ENCODE data around the gene RPL21.

DNA sequence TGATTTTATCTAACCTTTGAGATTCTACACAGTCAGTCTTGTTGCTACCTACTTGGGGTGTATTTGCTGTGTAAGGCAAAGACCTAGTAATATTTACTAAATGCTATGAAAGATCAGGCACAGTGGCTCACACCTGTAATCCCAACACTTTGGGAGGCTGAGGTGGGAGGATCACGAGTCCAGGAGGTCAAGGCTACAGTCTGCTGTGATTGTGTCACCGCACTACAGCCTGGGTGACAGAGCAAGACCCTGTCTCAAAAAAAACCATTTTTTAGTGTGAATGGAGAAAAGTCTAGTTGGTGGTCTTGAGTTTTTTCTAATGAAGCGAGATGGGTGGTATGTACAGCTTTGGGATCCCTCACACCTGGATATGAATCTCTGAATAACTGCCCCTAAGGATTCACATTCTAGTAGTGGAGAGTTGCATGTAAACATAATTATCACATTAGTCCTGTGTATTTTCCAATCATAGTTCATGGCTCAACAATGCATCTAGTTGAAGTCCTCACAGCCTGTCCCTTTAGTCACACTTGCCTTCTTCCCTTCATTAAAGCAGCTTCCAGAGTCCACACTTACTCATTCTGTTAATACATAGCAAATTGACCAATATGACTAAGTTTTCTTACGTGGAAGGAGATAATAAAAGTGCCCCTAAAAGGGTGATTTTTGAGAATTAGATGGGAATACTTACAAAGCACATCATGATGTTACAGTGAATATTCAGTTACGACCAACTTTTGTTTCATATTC is 7.5 kb downstream of the RPL21 start:
- TF ChIP-seq, protein P1, sequence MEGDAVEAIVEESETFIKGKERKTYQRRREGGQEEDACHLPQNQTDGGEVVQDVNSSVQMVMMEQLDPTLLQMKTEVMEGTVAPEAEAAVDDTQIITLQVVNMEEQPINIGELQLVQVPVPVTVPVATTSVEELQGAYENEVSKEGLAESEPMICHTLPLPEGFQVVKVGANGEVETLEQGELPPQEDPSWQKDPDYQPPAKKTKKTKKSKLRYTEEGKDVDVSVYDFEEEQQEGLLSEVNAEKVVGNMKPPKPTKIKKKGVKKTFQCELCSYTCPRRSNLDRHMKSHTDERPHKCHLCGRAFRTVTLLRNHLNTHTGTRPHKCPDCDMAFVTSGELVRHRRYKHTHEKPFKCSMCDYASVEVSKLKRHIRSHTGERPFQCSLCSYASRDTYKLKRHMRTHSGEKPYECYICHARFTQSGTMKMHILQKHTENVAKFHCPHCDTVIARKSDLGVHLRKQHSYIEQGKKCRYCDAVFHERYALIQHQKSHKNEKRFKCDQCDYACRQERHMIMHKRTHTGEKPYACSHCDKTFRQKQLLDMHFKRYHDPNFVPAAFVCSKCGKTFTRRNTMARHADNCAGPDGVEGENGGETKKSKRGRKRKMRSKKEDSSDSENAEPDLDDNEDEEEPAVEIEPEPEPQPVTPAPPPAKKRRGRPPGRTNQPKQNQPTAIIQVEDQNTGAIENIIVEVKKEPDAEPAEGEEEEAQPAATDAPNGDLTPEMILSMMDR (IDR thresholded peaks at IDR 0.05; ENCODE audit: insufficient read depth, low read length, poor library complexity, severe bottlenecking) = no peak
- TF ChIP-seq EZH2phosphoT487 (conservative IDR thresholded peaks at IDR 0.05; ENCODE audit: low read length) = no peak

Measured in SU-DHL-6 (cell line).